Right cardiac atrium (tissue), 5 donors: ENCODE results near the gene GPR183. TPM values are rescaled to one million over a fixed set of nuclear protein-coding genes. Genes with fewer than 3 reads are reported as not detected.

Experiments used
- ATAC-seq, 2 donors: fragments of 200-7000 bp; cut with Tn5 transposase; one replicate each; pipeline versions ENCODE4 v1.8.0 to v1.9.1; 2020; ENCODE audit warnings: moderate library complexity in 2 of 2, mild to moderate bottlenecking in 1 of 2
- DNase-seq, 3 donors: peaks; one replicate each; pipeline ENCODE4 v3.0.0-alpha.2; 2020
- H3K27ac ChIP-seq: one replicate; pipeline ENCODE4 v1.5.1; 2013; ENCODE audit warnings: mild to moderate bottlenecking, low read length, control low read depth, moderate library complexity
- H3K27me3 ChIP-seq: one replicate; pipeline ENCODE4 v1.6.1; 2013; ENCODE audit not compliant: control insufficient read depth, insufficient read depth
- H3K4me1 ChIP-seq: one replicate; pipeline ENCODE4 v1.6.1; 2013; ENCODE audit warnings: low read length; ENCODE audit not compliant: control insufficient read depth, insufficient read depth
- H3K4me3 ChIP-seq: one replicate; pipeline ENCODE4 v1.5.1; 2013; ENCODE audit warnings: low read length, control low read depth
- H3K9me3 ChIP-seq: one replicate; pipeline ENCODE4 v1.6.1; 2013; ENCODE audit warnings: low read length; ENCODE audit not compliant: control insufficient read depth
- WGBS: extraction: QIAGEN DNeasy Blood & Tissue Kit; methylation state at CpG from one replicate; pipeline ENCODE4 v1.1.7; 2013; 5-methylcytosine and 5-hydroxymethylcytosine counted together
- intact Hi-C, 4 donors: fragments of 100-400 bp; cut with DNase I; formaldehyde crosslinking; loops; one replicate each; pipeline versions ENCODE4 v1.11.0 to v1.14.0; 2022 to 2023
- polyA plus RNA-seq: library from polyadenylated mRNA; stranded (reverse); fragments of 200-250 nt; gene quantifications from one replicate; pipeline ENCODE4 v1.2.3, GENCODE V29; 2013
- total RNA-seq, 4 donors: library from RNA; stranded (reverse); fragmentation: NEBNext Ultra II Directional; extraction: Animal tissue kit (Norgen Biotek cat#: 25700); gene quantifications; one replicate each; pipeline ENCODE4 v1.2.1, GENCODE V29; 2021
- donor health status: healthy with polysubstance abuse.
- donor health status: DM: no; HTN: yes; CAD: no.
- donor health status: DM: no; HTN: no; CAD: no.
- donor health status: DM: no; HTN: yes; CAD: no; lungs with severe emphysema.
- donor health status: DM: yes; HTN: yes; CAD: no.

Gene GPR183
- total and polyA plus RNA-seq, 5 donors = 9.7 to 20.7 (median 14.5) TPM

DNA sequence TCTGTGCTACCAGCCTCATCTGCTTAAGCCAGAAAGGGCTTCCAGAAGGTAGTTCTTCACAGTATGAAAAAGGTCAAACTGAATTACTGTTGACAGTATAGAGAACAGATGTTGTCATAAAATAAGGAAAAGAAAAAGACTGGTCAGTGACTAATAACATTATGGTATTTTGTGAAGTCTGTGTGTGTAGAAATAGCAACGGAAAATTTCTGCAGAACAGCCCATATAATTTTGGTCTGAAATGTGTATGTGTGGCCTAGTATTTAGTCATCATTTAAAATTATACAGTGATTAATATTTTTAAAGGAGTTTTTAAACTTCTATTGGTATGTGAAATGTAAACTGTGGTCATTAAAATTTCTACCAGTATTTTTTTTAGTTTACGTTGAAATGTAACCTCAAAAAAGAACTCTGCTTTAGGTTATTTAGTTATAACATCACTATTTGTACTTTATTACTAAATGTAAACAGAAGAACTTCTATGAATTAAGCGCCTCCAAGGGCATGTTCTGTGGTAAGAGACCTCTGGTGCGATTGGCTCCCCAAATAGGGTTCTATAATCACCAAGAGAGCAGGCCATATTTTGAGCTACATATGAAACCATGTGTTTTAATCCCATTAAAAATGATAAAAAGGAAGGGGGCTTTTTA, 3.3 kb upstream of the GPR183 start:
- ATAC-seq = no peak
- Histone ChIP-seq H3K27me3 (no peaks in the 10 kb centered on the region), H3K4me1 (peaks cover 21% of the 10 kb centered on the region), H3K4me3 (no peak overlapping the region), H3K9me3 (no peaks in the 10 kb centered on the region), H3K27ac (no peak overlapping the region)
- no peak for DNase-seq
- WGBS = 94% methylated on average over 4 of the region's 4 CpGs
- intact Hi-C loops = no loop called here

DNA sequence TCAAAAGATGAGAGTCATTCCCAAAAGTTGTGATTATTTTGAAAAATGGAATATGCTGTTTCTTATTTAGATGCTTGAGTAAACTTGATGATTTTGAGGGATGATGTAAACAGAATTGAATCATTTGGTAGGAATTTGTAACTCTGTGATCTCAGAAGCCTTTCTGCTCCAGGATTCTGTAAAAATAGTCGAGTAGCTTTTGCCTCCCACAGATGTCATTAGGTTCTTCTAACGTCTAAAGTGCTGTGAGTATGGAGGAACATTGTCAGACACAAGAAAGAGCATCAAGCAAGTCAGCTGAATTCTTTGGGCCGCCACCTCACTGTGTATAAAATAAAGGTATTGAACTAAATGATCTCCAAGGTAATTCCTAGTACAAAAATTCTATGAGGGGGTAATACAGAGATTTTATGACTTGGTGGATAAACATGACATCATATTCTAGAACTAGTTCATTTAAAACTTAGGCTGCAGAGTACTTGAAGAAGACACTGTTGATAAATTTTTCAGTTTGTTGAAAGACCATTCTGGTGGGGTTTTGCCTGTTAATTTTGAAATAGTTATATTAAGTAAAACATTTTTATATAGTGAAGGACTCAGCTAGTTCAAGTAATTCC, 1.4 kb upstream of the GPR183 start:
- no peaks in the 10 kb centered on the region for H3K27me3 ChIP-seq
- H3K27ac ChIP-seq = no peak overlapping the region
- DNase-seq (no peak), ATAC-seq (no peak)
- H3K9me3 ChIP-seq = no peaks in the 10 kb centered on the region
- 63% methylated on average over 3 of the region's 3 CpGs for WGBS
- peaks cover 19% of the 10 kb centered on the region for H3K4me1 ChIP-seq
- no peak overlapping the region for H3K4me3 ChIP-seq
- intact Hi-C loops = no loop called here

DNA sequence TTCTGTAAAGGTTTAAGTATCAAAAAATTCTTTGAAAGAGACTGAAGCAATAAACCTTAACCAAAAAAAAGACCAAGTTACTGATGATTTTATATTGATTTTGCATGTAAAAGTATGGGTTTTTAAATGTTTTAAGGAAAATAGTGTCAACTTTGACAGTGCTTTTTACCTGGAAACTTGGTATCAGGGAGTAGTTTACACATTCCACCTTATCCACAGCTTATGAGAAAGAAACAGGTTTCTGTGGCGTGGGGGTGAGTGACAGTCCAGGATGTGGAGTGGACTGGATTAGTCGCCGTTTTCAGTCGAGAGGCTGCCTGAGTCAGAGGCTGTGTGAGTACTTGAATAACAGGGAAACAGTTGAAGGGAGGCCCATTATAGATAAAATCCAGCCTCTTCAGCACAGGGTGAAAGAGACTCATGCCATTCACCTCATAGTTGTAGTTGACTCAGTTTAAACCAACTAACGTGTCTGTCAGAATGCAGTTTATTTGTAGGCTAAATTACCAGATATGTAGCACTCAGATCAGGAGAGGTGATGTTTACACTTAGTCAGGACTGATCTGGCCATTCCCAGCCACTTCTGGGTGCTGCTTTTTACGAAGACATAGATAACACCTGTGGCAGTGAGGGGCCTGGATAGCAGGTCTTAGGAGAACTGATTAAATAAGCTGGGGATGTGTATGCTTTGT, 595 bp upstream of the GPR183 start:
- H3K4me1 ChIP-seq = peaks cover 17% of the 10 kb centered on the region
- DNase-seq = peak in 1 of 3 donors; percentile 51
- no peaks in the 10 kb centered on the region for H3K9me3 ChIP-seq
- intact Hi-C loops = no loop called here
- 41% methylated on average over 6 of the region's 6 CpGs for WGBS
- H3K4me3 ChIP-seq = no peak overlapping the region
- H3K27me3 ChIP-seq = no peaks in the 10 kb centered on the region
- H3K27ac ChIP-seq = no peak overlapping the region
- ATAC-seq = peak; percentile 32 to 72

DNA sequence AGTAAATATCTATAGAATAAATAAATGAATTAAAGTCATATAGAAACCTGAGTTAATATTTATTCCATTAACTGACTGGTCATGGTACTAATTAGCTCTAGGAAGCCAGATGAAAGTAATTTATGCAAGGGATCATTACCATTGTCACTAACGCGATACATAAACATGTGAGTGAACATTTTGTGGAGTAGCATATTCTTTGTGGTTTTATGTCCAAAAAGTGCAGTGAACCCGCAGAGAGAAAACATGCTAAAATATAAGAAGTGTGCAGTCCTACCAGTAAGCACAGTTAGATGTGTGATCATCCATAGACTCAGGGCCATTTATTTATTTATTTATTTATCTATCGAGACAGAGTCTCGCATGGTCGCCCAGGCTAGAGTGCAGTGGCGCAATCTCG, 1.6 kb downstream of the GPR183 start:
- Histone ChIP-seq H3K4me1 (peaks cover 10% of the 10 kb centered on the region), H3K9me3 (no peaks in the 10 kb centered on the region), H3K27ac (no peak overlapping the region), H3K4me3 (no peak overlapping the region), H3K27me3 (no peaks in the 10 kb centered on the region)
- ATAC-seq = no peak
- intact Hi-C loops = no loop called here
- WGBS = 88% methylated on average over 8 of the region's 8 CpGs
- no peak for DNase-seq

DNA sequence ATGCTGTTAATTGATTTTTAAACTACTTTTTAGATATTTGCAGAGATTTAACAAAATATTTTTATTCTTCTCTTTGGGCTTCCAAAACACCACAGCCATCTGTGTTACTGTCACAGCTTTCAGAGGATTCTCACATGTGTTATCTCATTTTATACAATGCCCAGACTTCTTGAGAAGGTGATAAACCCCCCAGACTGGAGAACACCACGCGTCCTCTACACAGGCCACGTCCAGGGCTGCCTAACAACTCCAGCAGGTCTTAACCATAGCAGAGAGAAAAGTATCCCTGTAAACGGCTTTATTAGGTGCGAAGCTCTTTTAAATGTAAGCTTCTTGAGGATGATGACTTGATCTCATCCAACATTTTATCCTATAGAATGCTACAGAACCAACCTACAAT, 2.0 kb downstream of the GPR183 start:
- 69% methylated on average over 5 of the region's 5 CpGs for WGBS
- H3K27ac ChIP-seq = no peak overlapping the region
- H3K4me3 ChIP-seq = no peak overlapping the region
- DNase-seq (no peak), ATAC-seq (peak in 1 of 2 donors; percentile 36)
- peaks cover 9% of the 10 kb centered on the region for H3K4me1 ChIP-seq
- intact Hi-C loops = no loop called here
- no peaks in the 10 kb centered on the region for H3K9me3 ChIP-seq
- no peaks in the 10 kb centered on the region for H3K27me3 ChIP-seq

DNA sequence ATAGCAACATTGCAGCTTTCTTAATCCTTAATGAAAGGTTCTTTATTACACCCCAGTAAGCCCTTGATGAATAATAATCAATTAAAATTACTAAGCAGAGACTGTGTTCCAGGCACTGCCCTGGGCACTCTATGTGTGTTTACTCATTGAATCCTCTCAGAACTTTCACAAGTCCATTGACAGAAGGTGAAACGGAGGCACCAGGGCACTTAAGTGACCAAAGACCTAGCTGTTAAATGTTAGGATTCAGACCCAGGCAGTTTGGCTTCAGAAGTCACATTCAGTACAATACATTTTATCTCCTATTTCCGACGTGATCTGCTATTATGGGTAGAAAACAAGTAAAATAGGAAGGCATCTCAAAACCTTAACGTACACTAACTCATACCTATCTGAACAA, 2.7 kb downstream of the GPR183 start:
- intact Hi-C loops = no loop called here
- Histone ChIP-seq H3K4me1 (peaks cover 13% of the 10 kb centered on the region), H3K4me3 (no peak overlapping the region), H3K27ac (no peak overlapping the region), H3K9me3 (no peaks in the 10 kb centered on the region), H3K27me3 (no peaks in the 10 kb centered on the region)
- no peak for DNase-seq
- no peak for ATAC-seq
- 68% methylated on average over 4 of the region's 4 CpGs for WGBS

DNA sequence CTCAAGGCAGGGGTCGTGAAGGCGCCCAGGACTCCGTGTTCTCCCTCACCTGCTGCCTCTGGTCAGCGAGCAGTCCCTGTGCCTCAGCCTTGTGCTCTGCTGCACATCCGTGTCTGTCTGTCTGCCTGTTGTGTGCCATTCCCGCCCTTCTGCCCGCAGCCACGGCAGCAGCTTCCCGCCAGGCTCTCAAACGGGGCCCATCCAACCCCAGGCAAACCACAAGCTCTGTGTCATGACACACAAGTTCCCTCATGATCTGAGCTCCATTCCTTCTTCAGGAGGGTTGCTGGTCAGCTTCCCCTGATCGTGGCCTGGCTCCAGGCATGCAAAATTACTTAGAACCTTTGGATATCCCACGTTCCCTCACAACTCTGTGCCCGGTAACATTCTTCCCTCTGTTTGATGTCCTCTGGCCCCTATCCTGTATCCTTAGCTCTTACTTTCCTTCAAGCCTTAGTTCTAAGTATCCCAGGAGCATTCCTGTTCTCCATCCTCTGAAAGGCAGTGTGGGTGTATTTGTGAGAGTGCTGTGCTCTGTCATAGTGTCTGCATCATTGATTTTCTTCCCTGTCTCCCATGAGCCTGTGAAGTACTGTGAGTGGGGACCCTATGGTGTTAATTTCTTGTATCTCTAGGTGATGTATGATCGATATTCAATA, 3.2 kb downstream of the GPR183 start:
- Histone ChIP-seq H3K4me3 (no peak overlapping the region), H3K27me3 (no peaks in the 10 kb centered on the region), H3K9me3 (no peaks in the 10 kb centered on the region), H3K4me1 (peaks cover 13% of the 10 kb centered on the region), H3K27ac (no peak overlapping the region)
- DNase-seq (peak in 2 of 3 donors; percentile 64 to 67), ATAC-seq (peak in 1 of 2 donors; percentile 35)
- intact Hi-C loops = no loop called here
- WGBS = 79% methylated on average over 14 of the region's 14 CpGs

DNA sequence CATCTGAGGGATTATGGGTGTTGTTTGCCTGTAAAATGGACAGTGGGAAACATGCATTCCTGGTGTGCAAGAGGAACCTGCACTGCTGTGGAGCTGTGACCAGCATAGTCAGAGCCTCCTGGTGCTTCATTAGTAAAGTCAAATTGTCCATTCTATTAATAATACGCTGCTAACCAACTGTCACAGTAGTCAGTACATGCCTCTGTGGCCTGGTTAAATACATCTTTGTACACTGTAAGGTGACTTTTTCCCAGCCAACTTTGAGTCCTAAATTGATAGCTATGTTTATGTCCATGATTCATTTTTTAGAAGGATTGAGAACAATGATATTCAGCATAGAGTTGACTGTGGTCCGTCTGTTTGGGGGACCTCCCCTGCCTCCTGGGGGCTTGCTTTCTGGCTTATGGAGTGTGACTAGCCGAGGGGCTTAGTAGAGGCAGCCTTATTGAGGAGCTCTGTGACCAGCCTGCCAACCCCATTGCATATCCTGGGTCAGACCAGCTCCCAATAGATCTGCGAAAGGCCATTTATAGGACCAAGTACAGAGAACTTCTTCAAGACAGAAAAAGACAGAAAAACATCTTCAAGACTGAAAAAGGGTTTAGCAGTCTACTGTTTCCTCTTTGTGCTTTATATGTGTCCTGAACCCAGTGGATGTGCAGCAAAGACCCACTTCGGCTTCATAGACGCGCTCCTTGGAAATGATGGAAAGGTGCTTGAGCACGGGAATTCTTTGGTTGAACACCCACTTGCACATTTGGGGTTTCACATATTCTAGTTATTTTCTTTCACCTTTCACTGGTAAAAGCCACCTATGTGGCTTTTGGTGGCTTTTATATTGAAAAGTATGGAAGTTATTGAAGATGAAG, 4.3 kb downstream of the GPR183 start:
- Histone ChIP-seq H3K27ac (peak overlapping the region; percentile 62), H3K27me3 (no peaks in the 10 kb centered on the region), H3K4me1 (peaks cover 10% of the 10 kb centered on the region), H3K4me3 (no peak overlapping the region), H3K9me3 (no peaks in the 10 kb centered on the region)
- no peak for ATAC-seq
- WGBS = 91% methylated on average over 8 of the region's 8 CpGs
- no peak for DNase-seq
- intact Hi-C loops = no loop called here

DNA sequence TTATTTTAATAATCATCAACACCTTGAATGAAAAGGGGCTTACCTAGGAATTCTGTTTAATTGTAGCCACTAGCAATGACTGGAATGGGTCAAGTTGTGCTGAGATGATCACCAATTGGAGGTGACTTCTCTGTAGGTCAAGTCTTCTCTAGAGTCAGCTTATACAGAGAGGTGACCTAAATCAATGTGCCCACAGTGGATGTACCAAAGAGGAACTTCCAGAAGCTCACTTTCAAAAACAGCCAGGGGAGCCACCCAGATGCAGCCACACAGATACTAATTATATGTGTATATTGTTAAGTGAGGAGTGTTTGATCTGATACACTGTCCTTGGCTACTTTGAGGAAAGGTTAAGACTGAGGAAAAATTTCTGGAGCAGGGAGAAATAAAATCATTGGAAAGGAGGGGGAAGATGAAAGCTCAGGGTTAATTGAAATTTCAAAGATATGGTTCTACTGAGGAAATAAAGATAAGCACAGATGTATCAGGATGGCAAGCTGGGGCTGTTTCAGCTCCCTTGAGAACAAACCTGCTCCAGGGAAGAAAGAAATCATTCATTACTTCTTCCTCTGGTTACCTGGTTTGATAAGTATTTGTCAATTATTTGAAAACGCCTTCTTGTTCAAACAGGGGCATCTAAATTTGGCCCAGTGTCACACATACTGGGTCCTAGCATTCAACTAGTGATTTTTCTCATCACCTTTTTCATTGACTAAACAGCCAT, 5.1 kb downstream of the GPR183 start:
- intact Hi-C loops = no loop called here
- WGBS = 92% methylated on average over 1 of the region's 1 CpG
- Histone ChIP-seq H3K9me3 (no peaks in the 10 kb centered on the region), H3K27ac (no peak overlapping the region), H3K27me3 (no peaks in the 10 kb centered on the region), H3K4me3 (no peak overlapping the region), H3K4me1 (peaks cover 8% of the 10 kb centered on the region)
- DNase-seq (no peak), ATAC-seq (no peak)
